Articular chondrocyte of knee joint (primary cell): ENCODE results near the gene MYLK2. TPM values are rescaled to one million over a fixed set of nuclear protein-coding genes. Genes with fewer than 3 reads are reported as not detected.

ENCODE experiments used
- small RNA-seq: library from RNA; depleted of rRNA; stranded (forward); fragments of <200 nt; gene quantifications from one replicate; pipeline ENCODE3, GENCODE V24; 2012
- total RNA-seq: library from RNA; depleted of rRNA; stranded (reverse); fragments of >200 nt; gene quantifications from 2 replicates; pipeline ENCODE4 v1.2.3, GENCODE V29; 2012

The MYLK2 gene
- total RNA-seq = 0.11 and 0.13 TPM in 2 replicates

DNA sequence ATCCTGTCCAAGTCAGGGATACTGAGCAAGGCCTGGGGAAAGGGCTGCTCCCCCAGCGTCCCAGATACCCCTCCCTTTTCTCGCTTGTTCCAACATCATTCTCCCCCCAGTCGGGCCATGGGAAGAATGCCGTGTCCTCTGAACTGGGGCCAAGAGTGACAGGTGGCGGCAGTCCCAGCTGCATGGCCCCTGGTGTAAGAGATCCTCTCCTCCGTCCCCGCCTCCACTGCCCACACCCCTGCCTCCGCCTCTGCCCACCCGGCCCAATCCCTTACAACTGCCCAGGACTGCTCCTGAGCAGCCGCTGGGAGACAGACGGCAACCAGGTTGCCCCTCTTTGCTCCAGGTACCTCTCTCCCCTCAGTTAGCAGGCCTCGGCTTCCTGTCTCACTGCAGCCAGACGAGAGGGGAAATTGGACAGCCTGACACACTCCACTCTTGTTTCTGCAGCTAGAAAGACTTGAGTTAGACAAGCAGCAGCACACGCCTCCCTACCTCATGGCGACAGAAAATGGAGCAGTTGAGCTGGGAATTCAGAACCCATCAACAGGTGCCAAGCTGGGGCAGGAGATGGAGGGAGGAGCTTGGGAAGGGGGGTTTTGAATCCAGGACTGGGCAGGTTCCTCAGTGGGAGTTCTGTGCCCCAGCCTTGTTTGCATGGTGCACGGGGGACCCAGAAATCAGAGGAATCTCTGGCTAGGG is at the start of gene MYLK2:
TSS of gene MYLK2 (plus strand) at position 274 of the 702 bp plus-strand sequence. CDS start at position 499, 225 bp downstream.

DNA sequence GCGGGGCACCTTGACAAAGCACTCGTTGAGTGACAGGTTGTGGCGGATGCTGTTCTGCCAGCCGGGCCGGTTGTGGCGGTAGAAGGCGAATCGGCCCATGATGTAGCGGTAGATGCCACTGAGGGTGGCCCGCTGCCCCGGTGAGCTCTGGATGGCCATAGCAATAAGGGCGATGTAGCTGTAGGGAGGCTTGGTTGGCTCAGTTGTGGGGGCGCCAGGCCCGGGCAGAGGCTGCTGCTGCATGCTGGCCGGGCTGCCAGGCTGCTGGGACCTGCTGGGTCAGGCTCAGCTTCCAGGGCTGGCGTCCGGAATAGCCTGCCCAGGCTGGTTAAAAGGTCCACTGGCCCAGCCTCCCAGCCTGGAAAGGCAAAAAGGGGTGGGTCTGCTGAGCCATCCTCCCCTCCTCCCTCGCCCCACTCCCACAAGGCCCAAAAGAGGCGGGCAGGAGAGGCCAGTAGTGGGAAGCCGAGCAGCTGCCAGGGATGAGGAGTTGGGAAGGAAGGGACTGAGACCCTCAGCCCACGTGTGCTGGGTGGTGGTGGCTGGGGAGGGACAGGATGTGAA is 26.2 kb downstream of the MYLK2 start, which contains the start of gene FOXS1:
TSS of gene FOXS1 (minus strand) at position 305 of the 564 bp plus-strand sequence. CDS start at position 243, 62 bp downstream.

DNA sequence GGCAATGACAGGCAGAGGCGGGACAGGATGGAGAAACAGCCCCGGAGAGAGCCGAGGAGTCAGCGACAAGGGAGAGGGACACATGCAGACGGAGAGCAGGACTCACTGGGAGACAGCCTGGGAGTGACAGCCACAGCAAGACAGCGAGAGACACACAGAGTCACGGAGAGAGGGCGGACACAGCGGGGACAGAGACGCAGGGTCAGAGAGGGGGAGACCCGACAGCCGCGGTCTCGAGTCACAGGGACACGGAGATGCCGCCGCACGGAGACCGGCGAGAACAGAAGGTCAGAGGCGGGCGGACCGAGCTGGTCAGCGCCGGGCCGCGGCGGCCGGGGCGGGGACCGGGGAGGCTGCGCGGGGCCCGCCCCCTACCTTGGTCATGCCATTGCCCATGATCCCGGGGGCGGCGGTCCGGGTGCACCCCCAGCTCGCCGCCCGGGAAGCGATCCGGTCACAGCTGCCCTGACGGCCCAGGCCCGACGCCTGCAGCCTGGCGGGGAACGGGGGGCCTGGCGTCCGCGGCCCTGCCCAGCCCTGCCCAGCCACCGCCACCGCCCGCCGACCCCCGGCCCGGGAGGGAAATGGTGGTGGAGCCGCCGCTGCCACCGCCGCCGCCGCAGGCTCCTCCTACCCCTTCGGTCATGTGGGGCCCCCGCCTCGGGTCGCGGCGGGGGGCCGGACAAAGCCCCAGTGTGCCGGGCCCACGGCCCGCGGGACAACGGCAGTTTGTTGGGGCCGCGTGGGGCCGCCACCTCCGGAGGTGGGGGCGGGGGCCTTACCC is 51.0 kb downstream of the MYLK2 start, which contains the start of the genes DUSP15 and TTLL9:
TSS of gene DUSP15 (minus strand) at position 586 of the 784 bp plus-strand sequence. CDS start at position 396, 190 bp downstream.
TSS of gene TTLL9 (plus strand) at position 693 of the 784 bp plus-strand sequence. CDS start 493 bp downstream, outside the sequence.

Small RNA genes within 50 kb of the gene (small RNA-seq; reads per million reads assigned to genes)
- gene AL160175.1 = not detected

Other genes with a start within 250 kb of the MYLK2 start
- 154 and 364 TPM in 2 replicates for gene ID1, start 214.1 kb upstream of the MYLK2 start, total RNA-seq
- not detected in 2 replicates for gene COX4I2, start 181.4 kb upstream of the MYLK2 start, total RNA-seq
- gene BCL2L1, start 96.5 kb upstream of the MYLK2 start, total RNA-seq = 77.9 and 97.6 TPM in 2 replicates
- gene TPX2, start 80.1 kb upstream of the MYLK2 start, total RNA-seq = 34.5 and 52.8 TPM in 2 replicates
- not detected in 2 replicates for gene FOXS1, start 26.2 kb downstream of the MYLK2 start, total RNA-seq
- 1.5 and 1.6 TPM in 2 replicates for gene DUSP15, start 51.2 kb downstream of the MYLK2 start, total RNA-seq
- 0.11 and 0.26 TPM in 2 replicates for gene TTLL9, start 51.3 kb downstream of the MYLK2 start, total RNA-seq
- 3.1 and 3.4 TPM in 2 replicates for gene PDRG1, start 132.7 kb downstream of the MYLK2 start, total RNA-seq
- not detected in 2 replicates for gene XKR7, start 148.8 kb downstream of the MYLK2 start, total RNA-seq
- not detected in 2 replicates for gene CCM2L, start 191.1 kb downstream of the MYLK2 start, total RNA-seq
- 0.11 TPM in 1 of 2 replicates, not detected in the other for gene HCK, start 232.9 kb downstream of the MYLK2 start, total RNA-seq